GM12878 (cell line): ENCODE results near the gene PLEKHA5. TPM values are rescaled to one million over a fixed set of nuclear protein-coding genes. Genes with fewer than 3 reads are reported as not detected.

Source experiments
- ATAC-seq: fragments of 200-7000 bp; cut with Tn5 transposase; 3 replicates; pipeline ENCODE4 v1.9.1; 2020; ENCODE audit warnings: mild to moderate bottlenecking, moderate library complexity
- BruUV-seq: library from RNA; stranded (reverse); fragments of 400-500 nt; replicated peaks from 2 replicates; lab custom pipeline; 2021; lab: Mats Ljungman, UMichigan
- CTCF ChIA-PET: fragments of 300-600 bp; sonication (Branson Sonifier 250); formaldehyde crosslinking; extraction: SDS; loops from one replicate; lab custom pipeline; 2021; ENCODE audit warnings: inconsistent platforms; lab: Yijun Ruan, JAX
- POLR2A ChIA-PET: fragments of 350-600 bp; formaldehyde crosslinking; extraction: SDS; loops from one replicate; lab custom pipeline; 2021; ENCODE audit warnings: inconsistent platforms; lab: Charles Lee
- RAD21 ChIA-PET: fragments of 300-600 bp; sonication (Branson Sonifier 250); formaldehyde crosslinking; loops from one replicate; lab custom pipeline; 2023; ENCODE audit warnings: antibody characterized with exemption; ENCODE audit not compliant: unreplicated experiment; lab: Charles Lee
- SMC1A ChIA-PET: fragments of 300-600 bp; sonication (Branson Sonifier 250); formaldehyde crosslinking; loops from one replicate; lab custom pipeline; 2023; ENCODE audit not compliant: unreplicated experiment, uncharacterized antibody; lab: Charles Lee
- DNase-seq: peaks from one replicate; pipeline ENCODE4 v3.0.0-alpha.2; 2011; ENCODE audit warnings: low read depth, low spot score
- FAIRE-seq: peaks from 3 replicates; lab custom pipeline; 2011; peaks lifted over from hg19 to GRCh38; lab: Jason Lieb, UNC
- H2AFZ ChIP-seq: 2 replicates; pipeline ENCODE4 v1.6.0; 2011; ENCODE audit warnings: low read depth, low read length, control low read depth; ENCODE audit not compliant: control insufficient read depth
- H3K27ac ChIP-seq: 2 replicates; pipeline ENCODE4 v1.5.1; 2011; ENCODE audit warnings: control low read depth; ENCODE audit not compliant: control insufficient read depth, insufficient read depth
- H3K27me3 ChIP-seq, 2 experiments: replicated peaks in 1 of 2; 2 replicates each; pipeline versions ENCODE4 v1.6.0 to v1.6.1; 2011; ENCODE audit warnings: low read length in 1 of 2; ENCODE audit not compliant: control insufficient read depth in 2 of 2, insufficient read depth in 2 of 2
- H3K36me3 ChIP-seq, 2 experiments: 2 replicates each; pipeline ENCODE4 v1.5.1; 2011; ENCODE audit warnings: low read length in 1 of 2; ENCODE audit not compliant: control insufficient read depth in 2 of 2, insufficient read depth in 2 of 2
- H3K4me1 ChIP-seq: 2 replicates; pipeline ENCODE4 v1.6.1; 2011; ENCODE audit warnings: mild to moderate bottlenecking, low read length, moderate library complexity, mixed read lengths; ENCODE audit not compliant: control insufficient read depth, insufficient read depth
- H3K4me2 ChIP-seq: 2 replicates; pipeline ENCODE4 v1.6.0; 2011; ENCODE audit warnings: control low read depth; ENCODE audit not compliant: control insufficient read depth, insufficient read depth
- H3K4me3 ChIP-seq: fragments of 200-600 bp; sonication (generic); 2 replicates; pipeline ENCODE4 v1.5.1; 2016
- H3K79me2 ChIP-seq: 2 replicates; pipeline ENCODE4 v1.6.0; 2011; ENCODE audit warnings: low read length; ENCODE audit not compliant: control insufficient read depth, insufficient read depth
- H3K9ac ChIP-seq: 2 replicates; pipeline ENCODE4 v1.8.0; 2011; ENCODE audit warnings: low read length, control low read depth, mixed read lengths; ENCODE audit not compliant: control insufficient read depth, insufficient read depth
- H3K9me3 ChIP-seq: replicated peaks from 3 replicates; pipeline ENCODE4 v1.5.1; 2011; ENCODE audit warnings: mild to moderate bottlenecking, low read length; ENCODE audit not compliant: control insufficient read depth, insufficient read depth
- H4K20me1 ChIP-seq: 2 replicates; pipeline ENCODE4 v1.6.0; 2011; ENCODE audit not compliant: control insufficient read depth, insufficient read depth
- BCL3 ChIP-seq: IDR thresholded peaks from 2 replicates; pipeline ENCODE4 v1.6.1; 2011; ENCODE audit warnings: borderline replicate concordance, low read depth, mild to moderate bottlenecking, moderate library complexity, low read length; ENCODE audit not compliant: insufficient read depth, poor library complexity, severe bottlenecking
- CREB1 ChIP-seq: IDR thresholded peaks from 2 replicates; pipeline ENCODE4 v1.6.1; 2012; ENCODE audit warnings: low read depth, mild to moderate bottlenecking, inconsistent platforms
- E4F1 ChIP-seq: fragments of 450-650 bp; IDR thresholded peaks from 2 replicates; pipeline ENCODE4 v1.6.1; 2018; ENCODE audit warnings: borderline replicate concordance, mild to moderate bottlenecking; ENCODE audit not compliant: partially characterized antibody
- FOXM1 ChIP-seq: IDR thresholded peaks from 2 replicates; pipeline ENCODE4 v1.6.1; 2012; ENCODE audit warnings: low read depth, mild to moderate bottlenecking, inconsistent platforms, low read length, moderate library complexity
- HCFC1 ChIP-seq: fragments of 150-350 bp; IDR thresholded peaks from 2 replicates; pipeline ENCODE4 v1.6.1; 2014; ENCODE audit warnings: low read length
- HDGF ChIP-seq: fragments of 450-650 bp; IDR thresholded peaks from 2 replicates; pipeline ENCODE4 v1.6.1; 2016; ENCODE audit warnings: antibody characterized with exemption
- KDM1A ChIP-seq: fragments of 200-600 bp; sonication (generic); IDR thresholded peaks from 2 replicates; pipeline ENCODE4 v1.6.1; 2016; ENCODE audit warnings: borderline replicate concordance
- KLF5 ChIP-seq: fragments of 450-650 bp; IDR thresholded peaks from 2 replicates; pipeline ENCODE4 v1.6.1; 2014; ENCODE audit warnings: mild to moderate bottlenecking; ENCODE audit not compliant: partially characterized antibody
- MEF2A ChIP-seq: IDR thresholded peaks from 2 replicates; pipeline ENCODE4 v1.6.1; 2011; ENCODE audit warnings: low read depth, mild to moderate bottlenecking, low read length, moderate library complexity; ENCODE audit not compliant: insufficient read depth
- MYB ChIP-seq: fragments of 150-350 bp; IDR thresholded peaks from 2 replicates; pipeline ENCODE4 v1.6.1; 2014; ENCODE audit warnings: mild to moderate bottlenecking, low read depth, low read length, borderline replicate concordance
- NFIC ChIP-seq: IDR thresholded peaks from 2 replicates; pipeline ENCODE4 v1.6.1; 2012; ENCODE audit warnings: low read depth, mild to moderate bottlenecking, inconsistent platforms, low read length, moderate library complexity
- POLR2AphosphoS5 ChIP-seq: IDR thresholded peaks from 2 replicates; pipeline ENCODE4 v1.6.1; 2011; ENCODE audit warnings: mild to moderate bottlenecking, low read length, inconsistent platforms
- RAD51 ChIP-seq: fragments of 450-650 bp; IDR thresholded peaks from 2 replicates; pipeline ENCODE4 v1.6.1; 2016; ENCODE audit warnings: moderate library complexity, mild to moderate bottlenecking, inconsistent platforms
- SUZ12 ChIP-seq: fragments of 200-600 bp; sonication (generic); IDR thresholded peaks from one replicate; pipeline ENCODE4 v1.6.1; 2018; ENCODE audit warnings: antibody characterized with exemption, mild to moderate bottlenecking; ENCODE audit not compliant: unreplicated experiment
- WRNIP1 ChIP-seq: IDR thresholded peaks from 2 replicates; pipeline ENCODE4 v1.6.1; 2011; ENCODE audit warnings: low read depth, low read length, improper control_type of control experiment, borderline replicate concordance
- ZNF24 ChIP-seq: fragments of 450-650 bp; IDR thresholded peaks from 2 replicates; pipeline ENCODE4 v1.6.1; 2017; ENCODE audit warnings: antibody characterized with exemption, mild to moderate bottlenecking
- WGBS: methylation state at CpG from one replicate; pipeline ENCODE4 v1.1.6; 2016; ENCODE audit warnings: low lambda C conversion rate; ENCODE audit not compliant: insufficient replicate concordance, insufficient coverage; ENCODE audit errors: missing lambda C conversion rate; 5-methylcytosine and 5-hydroxymethylcytosine counted together
- in situ Hi-C: fragments of 300-500 bp; cut with MboI; formaldehyde crosslinking; loops from 9 replicates; pipeline ENCODE4 v1.14.3; 2018; ENCODE audit warnings: mixed read lengths
- intact Hi-C: fragments of 100-400 bp; cut with micrococcal nuclease; formaldehyde crosslinking; loops from one replicate; pipeline ENCODE4 v1.14.2; 2022; ENCODE audit not compliant: unreplicated experiment
- polyA plus RNA-seq, 11 experiments: library from polyadenylated mRNA; depleted of rRNA in 4 of 11; unstranded in 6 of 11; stranded (reverse) in 5 of 11; fragments of >200 nt; fragmentation: Nextera tagmentation in 4 of 11; fragmentation: Illumina TruSeq in 1 of 11; extraction: Ambion mirVana in 4 of 11; extraction: Trizol in 1 of 11; gene quantifications; 1 replicate in 1 of 11; 2 replicates in 10 of 11; pipeline versions ENCODE4 v1.2.1 to v1.2.3, GENCODE V29; 2011 to 2016; ENCODE audit warnings: inconsistent platforms in 2 of 11, missing spikeins in 2 of 11, low read depth in 1 of 11
- total RNA-seq, 4 experiments: library from RNA; depleted of rRNA in 3 of 4; stranded (reverse); fragments of >200 nt in 3 of 4; fragmentation: Illumina TruSeq in 1 of 4; extraction: Trizol in 1 of 4; gene quantifications; 2 replicates each; pipeline versions ENCODE4 v1.2.1 to v1.2.3, GENCODE V29; 2013 to 2021

The PLEKHA5 gene
- total and polyA plus RNA-seq, 10 of the 15 experiments (the other 5 are each of a cell fraction or from before 2014, with no cell fraction given): 0.09 to 0.33 (median 0.18) TPM; not detected in 3

DNA sequence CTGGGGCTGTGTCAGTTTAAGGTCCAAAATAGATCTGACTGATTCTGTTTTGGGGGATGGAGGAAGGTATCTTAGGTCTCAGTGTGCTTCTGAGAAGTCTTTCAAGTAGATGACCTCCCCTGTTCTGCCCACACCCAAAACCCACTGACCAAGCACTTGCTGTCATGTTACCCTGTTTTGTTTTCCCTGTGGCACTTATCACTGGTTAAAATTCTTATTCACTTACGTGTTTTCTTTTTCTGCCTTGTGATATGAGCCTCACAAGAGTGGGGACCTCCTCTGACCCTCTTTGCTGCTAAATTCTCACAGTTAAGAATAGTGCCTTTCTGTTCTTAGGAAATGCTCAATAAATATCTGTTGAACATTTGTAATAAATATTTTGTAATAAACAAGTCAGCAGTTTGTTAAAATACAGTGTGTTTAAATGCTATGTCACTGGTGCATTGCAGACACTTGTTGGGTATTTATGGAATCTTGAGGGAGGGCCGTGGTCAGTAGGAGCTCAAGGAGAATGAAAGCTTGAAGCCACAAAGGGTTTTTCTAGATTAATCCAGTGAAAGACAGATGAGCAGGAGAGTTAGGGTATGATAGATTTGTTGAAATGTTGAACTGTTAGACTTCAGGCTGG, 20.9 kb downstream of the PLEKHA5 start:
- TF ChIP-seq FOXM1: no peak
- no peak for TF ChIP-seq KDM1A
- no peak for TF ChIP-seq HCFC1
- TF ChIP-seq HDGF: no peak
- TF ChIP-seq E4F1: no peak
- no peak for TF ChIP-seq ZNF24
- no peak for TF ChIP-seq CREB1
- no peak for TF ChIP-seq BCL3
- TF ChIP-seq KLF5: no peak
- TF ChIP-seq MYB: no peak
- TF ChIP-seq SUZ12: no peak
- no peak for TF ChIP-seq NFIC
- TF ChIP-seq RAD51: no peak
- TF ChIP-seq POLR2AphosphoS5: no peak
- TF ChIP-seq WRNIP1: no peak
- TF ChIP-seq MEF2A: no peak
- in situ Hi-C loops: no loop called here
- Histone ChIP-seq H2AFZ (no peak overlapping the region), H3K4me1 (no peaks in the 10 kb centered on the region), H3K4me3 (no peak overlapping the region), H3K79me2 (no peaks in the 10 kb centered on the region), H3K9me3 (no peaks in the 10 kb centered on the region), H3K27ac (no peak overlapping the region), H3K36me3 (no peaks in the 10 kb centered on the region), H3K4me2 (no peak overlapping the region), H4K20me1 (no peaks in the 10 kb centered on the region), H3K9ac (no peak overlapping the region), H3K27me3 (no peaks in the 10 kb centered on the region)
- FAIRE-seq (no peak), ATAC-seq (no peak), DNase-seq (no peak)
- ChIA-PET CTCF (no interaction called here), RAD21 (no interaction called here), SMC1A (no interaction called here), POLR2A (no interaction called here)
- intact Hi-C loops: no loop called here
- BruUV-seq: no TSS peak
- 0% methylated on average over 2 of the region's 2 CpGs for WGBS
